ENCODE results near the gene SMAD3.

Gene SMAD3

GRCh38 chr15:67093504-67093862 lies 28.1 kb downstream of the SMAD3 start:
- no peak overlapping the region for H3K27ac ChIP-seq
- TF ChIP-seq CTCF (conservative IDR thresholded peaks at IDR 0.05) = no peak

GRCh38 chr15:67094001-67094826 lies 28.8 kb downstream of the SMAD3 start:
- H3K27ac ChIP-seq = no peak overlapping the region

GRCh38 chr15:67095912-67096311 lies 30.5 kb downstream of the SMAD3 start:
- H3K27ac ChIP-seq = no peak overlapping the region
- TF ChIP-seq CTCF (conservative IDR thresholded peaks at IDR 0.05) = no peak

More at GRCh38 chr15:67094001-67094826, 28.8 kb downstream of the SMAD3 start:
- no peak for TF ChIP-seq CTCF (conservative IDR thresholded peaks at IDR 0.05)

GRCh38 chr15:67096546-67097294 lies 31.3 kb downstream of the SMAD3 start:
- TF ChIP-seq CTCF (conservative IDR thresholded peaks at IDR 0.05) = no peak
- H3K27ac ChIP-seq = no peak overlapping the region

- H3K27ac ChIP-seq = no peak overlapping the region
- no peak for TF ChIP-seq CTCF (conservative IDR thresholded peaks at IDR 0.05)
Observed at GRCh38 chr15:67097424-67097823, 32.0 kb downstream of the SMAD3 start.

GRCh38 chr15:67097930-67098740 lies 32.7 kb downstream of the SMAD3 start:
- no peak for TF ChIP-seq CTCF (conservative IDR thresholded peaks at IDR 0.05)
- no peak overlapping the region for H3K27ac ChIP-seq

- no peak for TF ChIP-seq CTCF (conservative IDR thresholded peaks at IDR 0.05)
- no peak overlapping the region for H3K27ac ChIP-seq
Observed at GRCh38 chr15:67098768-67099282, 33.4 kb downstream of the SMAD3 start.

Data from VCaP (cell line).